ENCODE data around the gene RIC1. TPM values are rescaled to one million over a fixed set of nuclear protein-coding genes. Genes with fewer than 3 reads are reported as not detected.
"Not testable (repeated sequence)": the region's sequence is repeated elsewhere in the genome, so short reads cannot be mapped to it uniquely, and the experiment has no call there.

RIC1 gene
- total RNA-seq, 1 experiment from 2014 or later: 25.5 TPM

- Histone ChIP-seq H3K27ac (ENCODE audit: low read depth, low read length) (no peak overlapping the region), H3K4me1 (ENCODE audit: control insufficient read depth in 1 of 2, insufficient read depth in 2 of 2, low read length in 2 of 2) (no peaks in the 10 kb centered on the region), H3K79me2 (ENCODE audit: insufficient read depth, low read length) (peaks cover 13% of the 10 kb centered on the region), H3K9me2 (ENCODE audit: insufficient read depth) (no peaks in the 10 kb centered on the region), H2AFZ (ENCODE audit: low read depth, low read length, poor library complexity, severe bottlenecking) (no peak overlapping the region), H3K4me2 (ENCODE audit: low read length) (no peak overlapping the region), H4K20me1 (ENCODE audit: insufficient read depth) (peaks cover 3% of the 10 kb centered on the region; the same call in 1 of the 2 replicates), H3K4me3 (replicated peaks in 1 of 2; ENCODE audit: low read depth in 1 of 2, low read length in 2 of 2) (no peak overlapping the region), H3K9ac (ENCODE audit: low read length) (no peak overlapping the region), H3K36me3 (ENCODE audit: control insufficient read depth in 1 of 2, insufficient read depth in 2 of 2, low read length in 2 of 2) (peaks cover 2 to 7% of the 10 kb centered on the region in 2 experiments; a peak in 1 of 4 replicates), H3K9me3 (ENCODE audit: control insufficient read depth in 1 of 2, insufficient read depth in 1 of 2, low read depth in 1 of 2, low read length in 2 of 2) (no peaks in the 10 kb centered on the region), H3K27me3 (ENCODE audit: insufficient read depth, low read length) (no peaks in the 10 kb centered on the region)
- ChIA-PET RAD21 (ENCODE audit: low non-redundant PET in 1 of 2, low total read pairs in 2 of 2, uncharacterized antibody in 2 of 2, unreplicated experiment in 2 of 2) (interaction anchor here (0.7 to 1.5 kb wide), 3 partner anchors 256 to 430 kb away, joined by 3 to 6 read pairs (median 5); no protein-coding TSS in a partner anchor), POLR2A (no interaction called here), CTCF (interaction anchor here (0.7 to 1.1 kb wide), 6 partner anchors 25 to 511 kb away, joined by 3 to 24 read pairs (median 4); no protein-coding TSS in a partner anchor)
- BruUV-seq (replicated peaks): no TSS peak
- no peak for TF ChIP-seq RAD21 (IDR thresholded peaks at IDR 0.05; ENCODE audit: low read depth)
- no peak for TF ChIP-seq EZH2 (IDR thresholded peaks at IDR 0.05)
- DNase-seq (ENCODE audit: low read depth, low spot score) (no peak), ATAC-seq (no peak)
- intact Hi-C loops (cut with micrococcal nuclease): loop anchor here (5.0 kb wide), 1 partner anchor 79 kb away; no protein-coding TSS in a partner anchor
These were observed 169.7 kb downstream of the RIC1 start for GRCh38 chr9:5798581-5798980.

- ChIA-PET CTCF (interaction anchor here (0.7 to 1.1 kb wide), 7 partner anchors 26 to 510 kb away, joined by 3 to 24 read pairs (median 4); a partner anchor contains a TSS), RAD21 (ENCODE audit: low non-redundant PET in 1 of 2, low total read pairs in 2 of 2, uncharacterized antibody in 2 of 2, unreplicated experiment in 2 of 2) (interaction anchor here (0.7 to 1.5 kb wide), 3 partner anchors 255 to 429 kb away, joined by 3 to 6 read pairs (median 5); no protein-coding TSS in a partner anchor), POLR2A (no interaction called here)
- Histone ChIP-seq H3K9me2 (ENCODE audit: insufficient read depth) (no peaks in the 10 kb centered on the region), H3K4me3 (replicated peaks in 1 of 2; ENCODE audit: low read depth in 1 of 2, low read length in 2 of 2) (no peak overlapping the region), H3K27me3 (ENCODE audit: insufficient read depth, low read length) (no peaks in the 10 kb centered on the region), H3K36me3 (ENCODE audit: control insufficient read depth in 1 of 2, insufficient read depth in 2 of 2, low read length in 2 of 2) (peaks cover 2 to 7% of the 10 kb centered on the region in 2 experiments; a peak in 1 of 4 replicates), H3K79me2 (ENCODE audit: insufficient read depth, low read length) (peaks cover 6% of the 10 kb centered on the region; the same call in 1 of the 2 replicates), H4K20me1 (ENCODE audit: insufficient read depth) (no peaks in the 10 kb centered on the region), H3K9ac (ENCODE audit: low read length) (no peak overlapping the region), H3K9me3 (ENCODE audit: control insufficient read depth in 1 of 2, insufficient read depth in 1 of 2, low read depth in 1 of 2, low read length in 2 of 2) (no peaks in the 10 kb centered on the region), H3K4me2 (ENCODE audit: low read length) (no peak overlapping the region), H2AFZ (ENCODE audit: low read depth, low read length, poor library complexity, severe bottlenecking) (no peak overlapping the region), H3K4me1 (ENCODE audit: control insufficient read depth in 1 of 2, insufficient read depth in 2 of 2, low read length in 2 of 2) (no peaks in the 10 kb centered on the region), H3K27ac (ENCODE audit: low read depth, low read length) (no peak overlapping the region)
- ATAC-seq (no peak), DNase-seq (ENCODE audit: low read depth, low spot score) (peak; percentile 16)
- intact Hi-C loops (cut with micrococcal nuclease): loop anchor here (1.0 to 5.0 kb wide), 3 partner anchors 78 to 507 kb away; no protein-coding TSS in a partner anchor
- BruUV-seq (replicated peaks): no TSS peak
- TF ChIP-seq CEBPB (IDR thresholded peaks at IDR 0.05; ENCODE audit: low read depth) (no peak), RAD21 (IDR thresholded peaks at IDR 0.05; ENCODE audit: low read depth) (peak; percentile 78), CTCF (IDR thresholded peaks at IDR 0.05 in 2 of 3, conservative IDR thresholded peaks at IDR 0.05 in 1 of 3; ENCODE audit: borderline replicate concordance in 1 of 3, insufficient read depth in 1 of 3, low read depth in 2 of 3, low read length in 2 of 3) (peak; percentile 64 to 68 (median 67); a peak in 5 of 6 replicates)
These were observed 170.4 kb downstream of the RIC1 start for GRCh38 chr9:5799314-5799713.

GRCh38 chr9:5800378-5800777 is 171.5 kb downstream of the RIC1 start:
- H3K36me3 ChIP-seq (ENCODE audit: control insufficient read depth in 1 of 2, insufficient read depth in 2 of 2, low read length in 2 of 2): peaks cover 4 to 10% of the 10 kb centered on the region in 2 experiments; a peak in 1 of 4 replicates
- H3K4me1 ChIP-seq (ENCODE audit: control insufficient read depth in 1 of 2, insufficient read depth in 2 of 2, low read length in 2 of 2); H3K79me2 ChIP-seq (ENCODE audit: insufficient read depth, low read length); H3K9ac ChIP-seq (ENCODE audit: low read length); H3K9me3 ChIP-seq (ENCODE audit: control insufficient read depth in 1 of 2, insufficient read depth in 1 of 2, low read depth in 1 of 2, low read length in 2 of 2); ATAC-seq; DNase-seq (ENCODE audit: low read depth, low spot score); BruUV-seq (replicated peaks); H4K20me1 ChIP-seq (ENCODE audit: insufficient read depth); H2AFZ ChIP-seq (ENCODE audit: low read depth, low read length, poor library complexity, severe bottlenecking); RAD21 ChIA-PET (ENCODE audit: low non-redundant PET in 1 of 2, low total read pairs in 2 of 2, uncharacterized antibody in 2 of 2, unreplicated experiment in 2 of 2); H3K27me3 ChIP-seq (ENCODE audit: insufficient read depth, low read length); H3K27ac ChIP-seq (ENCODE audit: low read depth, low read length); H3K9me2 ChIP-seq (ENCODE audit: insufficient read depth); POLR2A ChIA-PET; intact Hi-C loops (cut with micrococcal nuclease); H3K4me2 ChIP-seq (ENCODE audit: low read length); H3K4me3 ChIP-seq (replicated peaks in 1 of 2; ENCODE audit: low read depth in 1 of 2, low read length in 2 of 2): not testable (repeated sequence)
- CTCF ChIA-PET: interaction anchor here (1.6 kb wide), 1 partner anchor 254 kb away, joined by 5 read pairs; no protein-coding TSS in a partner anchor

All from HCT116 (cell line).